Spleen (tissue), 11 donors: Measurements from ENCODE around the gene RHOBTB1. TPM values are rescaled to one million over a fixed set of nuclear protein-coding genes. Genes with fewer than 3 reads are reported as not detected.

ENCODE experiments used
- DNase-seq: peaks from one replicate; pipeline ENCODE4 v3.0.0-alpha.2; 2020
- H3K27ac ChIP-seq, 8 donors: fragments of 200-600 bp; sonication (generic) in 7 of 8; 1 replicate in 4 of 8; 2 replicates in 4 of 8; pipeline versions ENCODE4 v1.5.0 to v1.8.0; 2016 to 2021; ENCODE audit warnings: inconsistent platforms in 4 of 8, mild to moderate bottlenecking in 4 of 8, moderate library complexity in 1 of 8
- H3K27me3 ChIP-seq, 7 donors: fragments of 200-600 bp; sonication (generic) in 6 of 7; replicated peaks in 1 of 7; 1 replicate in 4 of 7; 2 replicates in 3 of 7; pipeline versions ENCODE4 v1.5.0 to v1.8.0; 2016 to 2021; ENCODE audit warnings: inconsistent platforms in 3 of 7, mild to moderate bottlenecking in 1 of 7
- H3K36me3 ChIP-seq, 6 donors: fragments of 200-600 bp; sonication (generic) in 5 of 6; 1 replicate in 4 of 6; 2 replicates in 2 of 6; pipeline versions ENCODE4 v1.5.0 to v1.8.0; 2016 to 2021; ENCODE audit warnings: inconsistent platforms in 2 of 6
- H3K4me1 ChIP-seq, 6 donors: fragments of 200-600 bp; sonication (generic) in 5 of 6; 1 replicate in 3 of 6; 2 replicates in 3 of 6; pipeline versions ENCODE4 v1.5.0 to v1.8.0; 2016 to 2021; ENCODE audit warnings: inconsistent platforms in 3 of 6
- H3K4me3 ChIP-seq, 8 donors: fragments of 200-600 bp; sonication (generic) in 7 of 8; 1 replicate in 4 of 8; 2 replicates in 4 of 8; pipeline versions ENCODE4 v1.5.0 to v1.8.0; 2016 to 2021; ENCODE audit warnings: inconsistent platforms in 4 of 8, mild to moderate bottlenecking in 4 of 8, moderate library complexity in 2 of 8
- H3K9me3 ChIP-seq, 8 donors: fragments of 200-600 bp; sonication (generic) in 7 of 8; 1 replicate in 4 of 8; 2 replicates in 4 of 8; pipeline versions ENCODE4 v1.5.0 to v1.8.0; 2016 to 2021; ENCODE audit warnings: inconsistent platforms in 4 of 8
- CTCF ChIP-seq, 11 experiments: fragments of 200-600 bp in 7 of 11; fragments of 450-650 bp in 4 of 11; sonication (generic) in 4 of 11; IDR thresholded peaks in 8 of 11; conservative IDR thresholded peaks in 3 of 11; 1 replicate in 7 of 11; 2 replicates in 4 of 11; pipeline versions ENCODE4 v1.4.0 to v1.8.0; 2016 to 2021; ENCODE audit warnings: antibody characterized with exemption in 11 of 11, inconsistent platforms in 4 of 11, mild to moderate bottlenecking in 1 of 11
- POLR2A ChIP-seq, 3 donors: fragments of 450-650 bp; IDR thresholded peaks; one replicate each; pipeline ENCODE4 v1.5.1; 2017; ENCODE audit warnings: antibody characterized with exemption in 3 of 3, mild to moderate bottlenecking in 1 of 3
- POLR2AphosphoS5 ChIP-seq, 3 donors: sonication (generic); formaldehyde crosslinking; IDR thresholded peaks; one replicate each; pipeline ENCODE4 v1.5.1; 2017; ENCODE audit warnings: antibody characterized with exemption in 3 of 3
- WGBS, 5 donors: extraction: QIAGEN DNeasy Blood & Tissue Kit in 3 of 5; methylation state at CpG; one replicate each; pipeline versions ENCODE4 v1.1.5 to v1.1.7; 2013 to 2018; 5-methylcytosine and 5-hydroxymethylcytosine counted together
- intact Hi-C: fragments of 100-400 bp; cut with DNase I; formaldehyde crosslinking; loops from one replicate; pipeline ENCODE4 v1.15.0; 2023; ENCODE audit warnings: low total_unique reads
- polyA plus RNA-seq, 3 donors: library from polyadenylated mRNA; stranded (reverse); fragments of 200-250 nt; gene quantifications; one replicate each; pipeline ENCODE4 v1.2.1, GENCODE V29; 2013
- total RNA-seq, 7 donors: library from RNA; depleted of rRNA in 3 of 7; stranded (reverse); fragments of >200 nt in 3 of 7; fragmentation: NEBNext Ultra II Directional in 4 of 7; extraction: Animal tissue kit (Norgen Biotek cat#: 25700) in 4 of 7; gene quantifications; one replicate each; pipeline versions ENCODE4 v1.1.0 to v1.2.1, GENCODE V29; 2016 to 2021
- donor health status: healthy with polysubstance abuse.
- donor health status: DM: no; HTN: no; CAD: no; lungs with moderate emphysema.
- donor health status: DM: no; HTN: no; CAD: no.
- donor health status: Bipolar disorder and iron deficiency.
- donor health status: healthy.
- donor health status: DM: no; HTN: no; CAD: no.
- donor health status: DM: yes; HTN: yes; CAD: no.

Gene RHOBTB1
- total and polyA plus RNA-seq, 10 donors: 4.9 to 49.2 (median 20.6) TPM

GRCh38 chr10:60955957-60956425, 12.0 kb upstream of the RHOBTB1 start:
- 79 to 92% (median 87%) methylated on average over 2 of the region's 2 CpGs for WGBS, 5 donors
- no peak overlapping the region for H3K4me3 ChIP-seq
- intact Hi-C loops: no loop called here
- no peaks in the 10 kb centered on the region for H3K9me3 ChIP-seq
- TF ChIP-seq POLR2AphosphoS5 (IDR thresholded peaks at IDR 0.05) (no peak), CTCF (IDR thresholded peaks at IDR 0.05 in 8 of 11, conservative IDR thresholded peaks at IDR 0.05 in 3 of 11) (no peak), POLR2A (IDR thresholded peaks at IDR 0.05) (no peak)
- DNase-seq: no peak
- peaks cover 0 to 10% (median 0%) of the 10 kb centered on the region in 6 donors for H3K4me1 ChIP-seq
- H3K27me3 ChIP-seq: no peaks in the 10 kb centered on the region
- no peak overlapping the region for H3K27ac ChIP-seq
- H3K36me3 ChIP-seq: no peaks in the 10 kb centered on the region

GRCh38 chr10:60955316-60955715, 11.3 kb upstream of the RHOBTB1 start:
- Histone ChIP-seq H3K36me3 (no peaks in the 10 kb centered on the region), H3K9me3 (no peaks in the 10 kb centered on the region), H3K27ac (no peak overlapping the region), H3K4me1 (peaks cover 0 to 10% (median 0%) of the 10 kb centered on the region in 6 donors), H3K27me3 (no peaks in the 10 kb centered on the region), H3K4me3 (no peak overlapping the region)
- intact Hi-C loops: no loop called here
- no peak for TF ChIP-seq POLR2A (IDR thresholded peaks at IDR 0.05)
- TF ChIP-seq CTCF (IDR thresholded peaks at IDR 0.05 in 8 of 11, conservative IDR thresholded peaks at IDR 0.05 in 3 of 11): no peak
- TF ChIP-seq POLR2AphosphoS5 (IDR thresholded peaks at IDR 0.05): no peak
- DNase-seq: no peak

- Histone ChIP-seq H3K27ac (no peak overlapping the region), H3K36me3 (no peaks in the 10 kb centered on the region), H3K9me3 (no peaks in the 10 kb centered on the region), H3K27me3 (no peaks in the 10 kb centered on the region), H3K4me1 (peaks cover 0 to 10% (median 0%) of the 10 kb centered on the region in 6 donors), H3K4me3 (no peak overlapping the region)
- 71 to 77% (median 73%) methylated on average over 1 of the region's 1 CpG for WGBS, 5 donors
- intact Hi-C loops: no loop called here
- TF ChIP-seq POLR2A (IDR thresholded peaks at IDR 0.05) (no peak), CTCF (IDR thresholded peaks at IDR 0.05 in 8 of 11, conservative IDR thresholded peaks at IDR 0.05 in 3 of 11) (no peak), POLR2AphosphoS5 (IDR thresholded peaks at IDR 0.05) (no peak)
- no peak for DNase-seq
Measured at GRCh38 chr10:60954035-60954434, 10.1 kb upstream of the RHOBTB1 start.

- no peaks in the 10 kb centered on the region for H3K9me3 ChIP-seq
- TF ChIP-seq POLR2AphosphoS5 (IDR thresholded peaks at IDR 0.05) (no peak), CTCF (IDR thresholded peaks at IDR 0.05 in 8 of 11, conservative IDR thresholded peaks at IDR 0.05 in 3 of 11) (no peak), POLR2A (IDR thresholded peaks at IDR 0.05) (no peak)
- no peak for DNase-seq
- no peaks in the 10 kb centered on the region for H3K27me3 ChIP-seq
- intact Hi-C loops: no loop called here
- peaks cover 0 to 10% (median 0%) of the 10 kb centered on the region in 6 donors for H3K4me1 ChIP-seq
- 68 to 75% (median 70%) methylated on average over 3 of the region's 3 CpGs for WGBS, 5 donors
- no peak overlapping the region for H3K27ac ChIP-seq
- no peaks in the 10 kb centered on the region for H3K36me3 ChIP-seq
- H3K4me3 ChIP-seq: no peak overlapping the region
Measured at GRCh38 chr10:60953420-60953819, 9.4 kb upstream of the RHOBTB1 start.
